B cell (primary cell): ENCODE results near the gene SCUBE1. TPM values are rescaled to one million over a fixed set of nuclear protein-coding genes. Genes with fewer than 3 reads are reported as not detected.

ENCODE experiments used
- ATAC-seq: fragments of 200-7000 bp; cut with Tn5 transposase; one replicate; pipeline ENCODE4 v1.10.0; 2021; ENCODE audit warnings: low read depth, mild to moderate bottlenecking, moderate number of reproducible peaks, moderate library complexity
- CTCF ChIA-PET: fragments of 350-600 bp; sonication (Branson Sonifier 250); formaldehyde crosslinking; loops from one replicate; lab custom pipeline; 2021; ENCODE audit warnings: antibody characterized with exemption, inconsistent platforms; lab: Charles Lee
- POLR2A ChIA-PET: fragments of 350-600 bp; sonication (Branson Sonifier 250); formaldehyde crosslinking; loops from one replicate; lab custom pipeline; 2021; ENCODE audit warnings: antibody characterized with exemption; lab: Charles Lee
- DNase-seq: peaks from one replicate; pipeline ENCODE4 v3.0.0; 2013
- H2AFZ ChIP-seq: 2 replicates; pipeline ENCODE4 v1.6.1; 2012; ENCODE audit warnings: mild to moderate bottlenecking, low read depth, low read length; ENCODE audit not compliant: insufficient read depth, poor library complexity, severe bottlenecking
- H3K27ac ChIP-seq, 2 donors: 1 replicate in 1 of 2; 2 replicates in 1 of 2; pipeline ENCODE4 v1.5.1; 2012 to 2013; ENCODE audit warnings: low read length in 2 of 2, mild to moderate bottlenecking in 2 of 2, moderate library complexity in 1 of 2
- H3K27me3 ChIP-seq, 4 experiments: fragments of 200-600 bp in 1 of 4; sonication (generic) in 1 of 4; replicated peaks in 1 of 4; 1 replicate in 2 of 4; 2 replicates in 2 of 4; pipeline versions ENCODE4 v1.6.1 to v1.7.0; 2013 to 2016; ENCODE audit warnings: low read length in 3 of 4, mild to moderate bottlenecking in 2 of 4, mixed read lengths in 1 of 4, moderate library complexity in 1 of 4; ENCODE audit not compliant: insufficient read depth in 4 of 4, control insufficient read depth in 3 of 4; ENCODE audit errors: control extremely low read depth in 1 of 4
- H3K36me3 ChIP-seq, 2 experiments: replicated peaks in 1 of 2; 1 replicate in 1 of 2; 2 replicates in 1 of 2; pipeline versions ENCODE4 v1.6.1 to v1.7.1; 2013; ENCODE audit warnings: low read length in 1 of 2; ENCODE audit not compliant: insufficient read depth in 2 of 2, control insufficient read depth in 1 of 2; ENCODE audit errors: control extremely low read depth in 1 of 2, extremely low read depth in 1 of 2
- H3K4me1 ChIP-seq, 2 donors: fragments of 200-600 bp in 1 of 2; sonication (generic) in 1 of 2; 1 replicate in 1 of 2; 2 replicates in 1 of 2; pipeline versions ENCODE4 v1.5.1 to v1.6.1; 2013 to 2017; ENCODE audit warnings: low read length in 2 of 2; ENCODE audit not compliant: control insufficient read depth in 2 of 2, insufficient read depth in 2 of 2
- H3K4me2 ChIP-seq: replicated peaks from 2 replicates; pipeline ENCODE3; 2012; ENCODE audit warnings: mild to moderate bottlenecking, low read depth, low read length; ENCODE audit not compliant: poor library complexity, severe bottlenecking
- H3K4me3 ChIP-seq, 5 experiments: fragments of 200-600 bp in 1 of 5; sonication (generic) in 1 of 5; 1 replicate in 3 of 5; 2 replicates in 2 of 5; pipeline versions ENCODE4 v1.5.1 to v1.7.0; 2011 to 2016; ENCODE audit warnings: low read length in 4 of 5, mild to moderate bottlenecking in 4 of 5, low read depth in 2 of 5, control low read depth in 1 of 5, moderate library complexity in 1 of 5; ENCODE audit not compliant: insufficient read depth in 1 of 5; ENCODE audit errors: control extremely low read depth in 1 of 5, extremely low read depth in 1 of 5
- H3K79me2 ChIP-seq: fragments of 200-600 bp; sonication (generic); one replicate; pipeline ENCODE4 v1.6.0; 2016; ENCODE audit warnings: low read length; ENCODE audit not compliant: control insufficient read depth, insufficient read depth
- H3K9ac ChIP-seq: fragments of 200-600 bp; sonication (generic); 2 replicates; pipeline ENCODE4 v1.6.1; 2017; ENCODE audit warnings: mild to moderate bottlenecking, low read length, moderate library complexity
- H3K9me3 ChIP-seq, 3 donors: one replicate each; pipeline versions ENCODE4 v1.6.1 to v1.7.1; 2013; ENCODE audit warnings: low read length in 2 of 3; ENCODE audit not compliant: control insufficient read depth in 2 of 3, insufficient read depth in 1 of 3; ENCODE audit errors: control extremely low read depth in 1 of 3
- H4K20me1 ChIP-seq: 2 replicates; pipeline ENCODE4 v1.6.0; 2012; ENCODE audit warnings: mild to moderate bottlenecking, low read length; ENCODE audit not compliant: insufficient read depth, control insufficient read depth, poor library complexity, severe bottlenecking
- H3K27ac Mint-ChIP-seq: one replicate; pipeline ENCODE4 v1.8.0; 2021; ENCODE audit warnings: mixed read lengths
- H3K27me3 Mint-ChIP-seq: one replicate; pipeline ENCODE4 v1.8.0; 2021; ENCODE audit warnings: mixed read lengths
- H3K4me1 Mint-ChIP-seq: one replicate; pipeline ENCODE4 v1.8.0; 2021; ENCODE audit warnings: mixed read lengths
- H3K4me3 Mint-ChIP-seq: one replicate; pipeline ENCODE4 v1.8.0; 2021; ENCODE audit warnings: mixed read lengths
- H3K9me3 Mint-ChIP-seq: one replicate; pipeline ENCODE4 v1.8.0; 2022; ENCODE audit warnings: mixed read lengths; ENCODE audit not compliant: insufficient read depth
- EZH2 ChIP-seq: IDR thresholded peaks from 2 replicates; pipeline ENCODE4 v1.6.1; 2012; ENCODE audit warnings: borderline replicate concordance, low read depth, mild to moderate bottlenecking, moderate library complexity, low read length; ENCODE audit not compliant: insufficient read depth, poor library complexity, severe bottlenecking
- WGBS: methylation state at CpG from one replicate; pipeline ENCODE4 v1.1.5; 2013; ENCODE audit warnings: missing lambda C conversion rate; ENCODE audit not compliant: insufficient coverage; 5-methylcytosine and 5-hydroxymethylcytosine counted together
- intact Hi-C: fragments of 100-400 bp; cut with micrococcal nuclease; formaldehyde crosslinking; loops from one replicate; pipeline ENCODE4 v1.10.0; 2022
- polyA plus RNA-seq: library from polyadenylated mRNA; depleted of rRNA; stranded (reverse); fragments of >200 nt; gene quantifications from 2 replicates; pipeline ENCODE4 v1.2.3, GENCODE V29; 2012
- total RNA-seq, 2 donors: library from RNA; stranded (reverse); fragments of 120-200 nt in 1 of 2; gene quantifications; 1 replicate in 1 of 2; 2 replicates in 1 of 2; pipeline versions ENCODE4 v1.2.3 to v1.2.4, GENCODE V29; 2013 to 2022
- TF ChIP-seq, protein P1 (sequence below): fragments of 200-600 bp; IDR thresholded peaks from one replicate; pipeline ENCODE4 v1.8.0; 2022; ENCODE audit warnings: antibody characterized with exemption, mild to moderate bottlenecking

Gene SCUBE1
- total and polyA plus RNA-seq, 2 donors (not counting 1 experiment from before 2014, with no cell fraction given), result not detected

DNA sequence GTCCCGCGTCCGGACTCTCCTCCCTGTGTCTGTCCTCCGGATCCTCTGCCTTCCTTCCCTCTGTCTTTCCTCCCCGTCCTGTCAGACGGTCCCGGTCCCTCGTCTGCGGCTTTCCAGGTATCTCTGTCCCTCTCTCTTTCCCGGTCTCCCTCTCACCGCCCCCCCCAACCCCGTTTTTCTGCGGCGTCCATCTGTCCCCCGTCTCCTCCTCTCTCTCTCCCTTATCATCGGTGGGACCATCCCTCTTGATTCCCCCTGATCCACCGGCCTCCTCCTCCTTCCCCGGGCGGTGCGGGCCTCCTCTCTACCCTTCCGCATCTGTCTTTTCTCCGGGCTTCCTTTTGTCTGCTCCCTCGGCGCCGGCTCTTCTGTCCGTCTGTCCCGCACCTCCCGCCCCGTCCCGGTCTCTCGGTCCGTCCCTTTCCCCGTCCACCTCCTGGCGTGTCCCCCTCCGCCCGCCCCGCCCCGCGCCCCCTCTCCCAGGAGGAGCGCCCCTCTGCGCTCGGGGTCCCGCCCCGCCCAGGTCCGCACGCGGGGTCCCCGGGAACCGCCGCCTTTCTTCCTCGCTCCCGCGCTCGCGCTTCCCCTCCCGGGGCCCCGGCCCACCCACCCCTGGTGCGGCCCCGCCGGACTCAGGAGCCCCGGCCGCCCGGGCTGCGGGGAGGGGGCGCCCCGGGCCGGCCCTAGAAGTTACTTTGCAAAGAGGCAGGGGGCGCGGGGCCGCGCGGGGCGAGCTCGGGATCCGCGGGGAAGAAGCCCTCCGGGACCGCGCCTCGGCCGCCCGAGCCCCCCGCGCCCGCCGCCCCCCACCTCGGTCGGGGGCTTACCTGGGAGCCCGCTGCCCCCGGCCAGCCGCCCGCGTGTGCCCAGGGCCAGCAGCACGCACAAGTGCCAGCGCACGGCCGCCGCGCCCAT is 568 bp downstream of the SCUBE1 start:
- peaks cover 13% of the 10 kb centered on the region for H3K4me1 Mint-ChIP-seq
- ATAC-seq (no peak), DNase-seq (no peak)
- CTCF ChIA-PET, result no interaction called here
- TF ChIP-seq EZH2, result no peak
- TF ChIP-seq, protein P1, sequence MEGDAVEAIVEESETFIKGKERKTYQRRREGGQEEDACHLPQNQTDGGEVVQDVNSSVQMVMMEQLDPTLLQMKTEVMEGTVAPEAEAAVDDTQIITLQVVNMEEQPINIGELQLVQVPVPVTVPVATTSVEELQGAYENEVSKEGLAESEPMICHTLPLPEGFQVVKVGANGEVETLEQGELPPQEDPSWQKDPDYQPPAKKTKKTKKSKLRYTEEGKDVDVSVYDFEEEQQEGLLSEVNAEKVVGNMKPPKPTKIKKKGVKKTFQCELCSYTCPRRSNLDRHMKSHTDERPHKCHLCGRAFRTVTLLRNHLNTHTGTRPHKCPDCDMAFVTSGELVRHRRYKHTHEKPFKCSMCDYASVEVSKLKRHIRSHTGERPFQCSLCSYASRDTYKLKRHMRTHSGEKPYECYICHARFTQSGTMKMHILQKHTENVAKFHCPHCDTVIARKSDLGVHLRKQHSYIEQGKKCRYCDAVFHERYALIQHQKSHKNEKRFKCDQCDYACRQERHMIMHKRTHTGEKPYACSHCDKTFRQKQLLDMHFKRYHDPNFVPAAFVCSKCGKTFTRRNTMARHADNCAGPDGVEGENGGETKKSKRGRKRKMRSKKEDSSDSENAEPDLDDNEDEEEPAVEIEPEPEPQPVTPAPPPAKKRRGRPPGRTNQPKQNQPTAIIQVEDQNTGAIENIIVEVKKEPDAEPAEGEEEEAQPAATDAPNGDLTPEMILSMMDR, result no peak
- POLR2A ChIA-PET, result interaction anchor here (0.6 kb wide), 1 partner anchor 154 kb away, joined by 3 read pairs; no protein-coding TSS in a partner anchor
- peak overlapping the region; percentile 39 for H3K4me3 Mint-ChIP-seq
- Histone ChIP-seq H3K27me3 (peaks cover 0 to 57% (median 18%) of the 10 kb centered on the region in 4 experiments), H3K79me2 (no peaks in the 10 kb centered on the region), H2AFZ (no peak overlapping the region), H4K20me1 (no peaks in the 10 kb centered on the region), H3K4me3 (no peak overlapping the region), H3K27ac (no peak overlapping the region), H3K9ac (no peak overlapping the region), H3K9me3 (peaks cover 0 to 3% (median 0%) of the 10 kb centered on the region in 3 donors), H3K4me1 (peaks cover 0 to 9% of the 10 kb centered on the region in 2 donors), H3K4me2 (peak overlapping the region; percentile 67), H3K36me3 (no peaks in the 10 kb centered on the region)
- H3K27ac Mint-ChIP-seq, result no peak overlapping the region
- H3K27me3 Mint-ChIP-seq, result peaks cover 53% of the 10 kb centered on the region
- 6% methylated on average over 93 of the region's 99 CpGs for WGBS
- H3K9me3 Mint-ChIP-seq, result no peaks in the 10 kb centered on the region
- intact Hi-C loops, result no loop called here

DNA sequence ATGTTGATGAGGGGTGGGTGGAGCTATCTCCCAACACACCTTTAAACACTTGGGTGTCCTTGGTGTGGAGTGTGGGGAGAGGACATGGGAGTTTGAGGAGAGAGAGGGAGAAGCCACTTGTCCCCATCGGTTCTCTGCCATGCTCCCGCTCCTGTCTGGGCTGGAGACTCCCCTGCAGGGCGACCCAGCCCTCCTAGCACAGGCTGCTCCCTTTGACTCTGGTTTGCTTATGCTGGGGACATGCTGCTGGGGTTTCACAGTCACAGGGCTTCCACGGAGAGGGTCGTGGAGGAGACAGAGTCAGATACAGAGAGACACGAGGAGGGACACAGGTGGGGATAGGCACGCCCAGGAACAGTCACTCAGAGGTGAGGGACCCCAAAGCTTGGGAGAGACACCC is 1.6 kb downstream of the SCUBE1 start:
- Histone ChIP-seq H3K9me3 (peaks cover 0 to 3% (median 0%) of the 10 kb centered on the region in 3 donors), H2AFZ (no peak overlapping the region), H3K79me2 (no peaks in the 10 kb centered on the region), H4K20me1 (no peaks in the 10 kb centered on the region), H3K27me3 (peaks cover 0 to 54% (median 17%) of the 10 kb centered on the region in 4 experiments), H3K27ac (no peak overlapping the region), H3K4me2 (no peak overlapping the region), H3K4me1 (peaks cover 0 to 9% of the 10 kb centered on the region in 2 donors), H3K9ac (no peak overlapping the region), H3K4me3 (no peak overlapping the region), H3K36me3 (no peaks in the 10 kb centered on the region)
- intact Hi-C loops, result no loop called here
- ATAC-seq, result no peak
- TF ChIP-seq, protein P1, result no peak
- TF ChIP-seq EZH2, result no peak
- Mint-ChIP-seq H3K9me3 (no peaks in the 10 kb centered on the region), H3K4me1 (peaks cover 13% of the 10 kb centered on the region), H3K27me3 (peaks cover 49% of the 10 kb centered on the region), H3K27ac (no peak overlapping the region), H3K4me3 (peak overlapping the region; percentile 56)
- ChIA-PET CTCF (no interaction called here), POLR2A (no interaction called here)
- DNase-seq, result no peak
- 84% methylated on average over 7 of the region's 7 CpGs for WGBS
